ENCODE data around the gene ZNF24.

Gene ZNF24

DNA sequence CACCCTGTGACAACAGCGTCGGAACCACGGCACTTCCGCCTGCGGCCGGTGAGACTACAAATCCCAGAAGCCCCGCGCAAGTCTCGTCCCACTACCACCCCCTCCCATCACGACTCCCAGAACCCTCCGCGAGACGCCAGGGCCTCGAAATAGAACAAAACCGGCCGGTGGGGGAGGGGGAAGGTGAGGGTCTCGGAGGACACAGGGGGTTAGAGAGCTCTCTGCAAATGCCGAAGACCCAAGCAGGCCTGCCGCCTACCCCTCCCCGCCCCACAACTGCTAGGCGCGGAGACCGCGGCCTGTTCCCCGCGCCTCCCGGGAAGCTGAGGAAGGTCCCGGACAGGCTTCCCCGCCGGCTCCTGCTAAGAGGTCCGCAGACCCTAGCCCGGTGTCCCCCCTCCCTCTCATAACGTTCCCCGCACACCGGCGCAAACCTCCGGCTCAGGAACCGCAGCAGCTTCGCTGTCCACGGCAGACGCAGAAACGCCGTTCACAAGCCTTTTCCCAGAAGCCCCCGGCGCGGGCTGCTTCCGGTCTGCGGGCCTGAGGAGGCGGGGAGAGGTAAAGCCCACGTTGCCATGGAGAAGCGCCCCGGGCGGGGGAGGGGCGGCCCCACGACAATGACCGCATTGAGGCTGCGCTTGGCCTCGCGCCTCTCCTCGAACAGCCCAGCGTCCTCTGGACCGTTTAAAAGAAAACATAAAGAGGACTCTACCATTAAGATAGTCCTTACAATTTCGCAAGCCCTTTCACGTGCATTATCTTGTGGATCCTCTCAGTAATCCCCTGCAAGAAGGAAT, at the start of gene ZNF24:
ZNF24 (minus strand) TSS at position 485 of the 800 bp plus-strand sequence. CDS start 3,770 bp downstream, outside the sequence.
- Histone ChIP-seq H3K4me3 (ENCODE audit: low read length) (peak within 1 kb of the TSS; percentile 70), H3K9ac (ENCODE audit: low read length) (peak within 1 kb of the TSS; percentile 99), H3K4me1 (ENCODE audit: control insufficient read depth, insufficient read depth, low read length) (peaks cover 15% of the 10 kb centered on the region), H3K9me3 (ENCODE audit: control insufficient read depth, low read length) (no peaks in the 10 kb centered on the region), H3K36me3 (ENCODE audit: control insufficient read depth, insufficient read depth, low read length) (peaks cover under 1% of the 10 kb centered on the region), H3K27me3 (ENCODE audit: control insufficient read depth, insufficient read depth, low read length) (no peaks in the 10 kb centered on the region)

- Histone ChIP-seq H3K27me3 (ENCODE audit: control insufficient read depth, insufficient read depth, low read length) (no peaks in the 10 kb centered on the region), H3K4me3 (ENCODE audit: low read length) (no peak overlapping the region), H3K36me3 (ENCODE audit: control insufficient read depth, insufficient read depth, low read length) (no peaks in the 10 kb centered on the region), H3K9ac (ENCODE audit: low read length) (no peak overlapping the region), H3K9me3 (ENCODE audit: control insufficient read depth, low read length) (no peaks in the 10 kb centered on the region), H3K4me1 (ENCODE audit: control insufficient read depth, insufficient read depth, low read length) (no peaks in the 10 kb centered on the region)
These were observed 49.5 kb upstream of the ZNF24 start for GRCh38 chr18:35393716-35394115.

DNA sequence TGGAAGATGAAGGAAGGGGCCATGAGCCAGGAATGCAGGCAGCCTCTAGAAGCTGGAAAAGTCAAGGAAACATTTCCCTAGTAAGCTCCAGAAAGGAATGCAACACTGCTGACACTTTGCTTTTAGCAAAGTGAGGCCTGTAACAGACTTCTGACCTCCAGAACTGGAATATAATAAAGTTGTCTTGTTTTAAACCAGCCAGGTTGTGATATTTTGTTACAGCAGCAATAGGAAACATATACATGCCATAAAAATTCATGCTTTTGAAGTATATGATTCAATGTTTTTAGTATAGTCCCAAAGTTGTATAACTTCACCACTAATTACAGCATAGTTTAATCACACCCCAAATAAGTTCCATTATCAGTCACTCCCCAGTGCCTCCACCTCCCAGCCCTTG, 48.2 kb upstream of the ZNF24 start:
- H3K9ac ChIP-seq (ENCODE audit: low read length), result no peak overlapping the region
- no peaks in the 10 kb centered on the region for H3K9me3 ChIP-seq (ENCODE audit: control insufficient read depth, low read length)
- H3K4me1 ChIP-seq (ENCODE audit: control insufficient read depth, insufficient read depth, low read length), result no peaks in the 10 kb centered on the region
- H3K36me3 ChIP-seq (ENCODE audit: control insufficient read depth, insufficient read depth, low read length), result no peaks in the 10 kb centered on the region
- H3K27me3 ChIP-seq (ENCODE audit: control insufficient read depth, insufficient read depth, low read length), result no peaks in the 10 kb centered on the region
- no peak overlapping the region for H3K4me3 ChIP-seq (ENCODE audit: low read length)

DNA sequence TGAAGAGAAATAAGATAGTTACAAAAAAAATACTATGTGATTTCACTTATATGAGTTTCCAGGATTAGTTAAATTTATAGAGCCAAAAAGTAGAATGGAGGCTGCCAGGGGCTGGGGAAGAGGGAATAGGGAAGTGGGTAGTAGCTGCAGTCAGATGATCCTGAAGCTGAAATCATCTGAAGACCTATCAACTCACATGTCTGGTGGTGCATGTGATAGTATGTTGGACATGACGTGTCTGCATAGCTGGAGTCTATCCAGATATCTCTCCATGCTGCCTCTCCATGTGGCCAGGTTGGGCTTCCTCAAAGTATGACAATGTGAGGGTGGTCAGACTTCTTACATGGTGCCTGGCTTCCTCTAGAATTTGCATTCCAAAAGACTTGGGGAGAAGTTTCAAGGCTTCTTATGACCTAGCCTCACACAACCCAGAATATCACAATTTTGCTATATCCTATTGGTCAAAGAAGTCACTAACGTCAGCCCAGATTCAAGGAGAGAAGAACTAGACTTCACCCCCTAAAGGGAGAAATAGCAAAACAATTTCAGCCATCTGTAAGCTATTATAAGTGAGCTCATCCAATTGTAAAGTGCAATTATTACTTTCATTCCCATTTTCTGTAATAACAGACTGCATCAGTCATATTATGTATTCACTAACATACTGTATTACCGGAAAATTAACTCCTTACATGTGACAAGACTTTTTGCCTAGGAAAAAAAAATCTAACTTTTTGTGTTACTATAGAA, 46.9 kb upstream of the ZNF24 start:
- H3K9ac ChIP-seq (ENCODE audit: low read length), result no peak overlapping the region
- H3K9me3 ChIP-seq (ENCODE audit: control insufficient read depth, low read length), result no peaks in the 10 kb centered on the region
- H3K4me3 ChIP-seq (ENCODE audit: low read length), result no peak overlapping the region

DNA sequence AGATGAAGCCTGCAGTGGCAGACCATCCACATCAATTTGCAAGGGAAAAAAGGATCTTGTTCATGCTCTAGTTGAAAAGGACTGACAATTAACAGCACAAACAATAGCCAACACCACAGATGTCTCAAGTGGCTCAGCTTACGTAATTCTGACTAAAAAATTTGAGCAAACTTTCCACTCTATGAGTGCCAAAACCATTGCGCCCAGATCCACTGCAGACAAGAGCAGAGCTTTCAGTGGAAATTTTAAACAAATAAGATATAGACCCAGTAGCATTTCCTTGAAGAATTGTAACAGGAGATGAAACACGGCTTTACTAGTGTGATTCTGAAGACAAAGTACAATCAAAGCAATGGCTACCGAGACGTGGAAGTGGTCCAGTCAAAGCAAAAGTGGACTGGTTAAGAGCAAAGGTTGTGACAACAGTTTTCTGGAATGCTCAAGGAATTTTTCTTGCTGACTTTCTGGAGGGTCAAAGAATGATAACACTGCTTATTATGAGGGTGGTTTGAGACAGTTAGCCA, 44.9 kb upstream of the ZNF24 start:
- no peaks in the 10 kb centered on the region for H3K27me3 ChIP-seq (ENCODE audit: control insufficient read depth, insufficient read depth, low read length)
- H3K9ac ChIP-seq (ENCODE audit: low read length), result no peak overlapping the region
- no peaks in the 10 kb centered on the region for H3K4me1 ChIP-seq (ENCODE audit: control insufficient read depth, insufficient read depth, low read length)
- no peaks in the 10 kb centered on the region for H3K36me3 ChIP-seq (ENCODE audit: control insufficient read depth, insufficient read depth, low read length)
- H3K9me3 ChIP-seq (ENCODE audit: control insufficient read depth, low read length), result no peaks in the 10 kb centered on the region
- H3K4me3 ChIP-seq (ENCODE audit: low read length), result no peak overlapping the region

More for the DNA sequence above, 46.9 kb upstream of the ZNF24 start:
- Histone ChIP-seq H3K36me3 (ENCODE audit: control insufficient read depth, insufficient read depth, low read length) (no peaks in the 10 kb centered on the region), H3K4me1 (ENCODE audit: control insufficient read depth, insufficient read depth, low read length) (no peaks in the 10 kb centered on the region), H3K27me3 (ENCODE audit: control insufficient read depth, insufficient read depth, low read length) (no peaks in the 10 kb centered on the region)

GRCh38 chr18:35387152-35387571, 42.9 kb upstream of the ZNF24 start:
- Histone ChIP-seq H3K9ac (ENCODE audit: low read length) (no peak overlapping the region), H3K36me3 (ENCODE audit: control insufficient read depth, insufficient read depth, low read length) (no peaks in the 10 kb centered on the region), H3K4me3 (ENCODE audit: low read length) (no peak overlapping the region), H3K27me3 (ENCODE audit: control insufficient read depth, insufficient read depth, low read length) (no peaks in the 10 kb centered on the region), H3K4me1 (ENCODE audit: control insufficient read depth, insufficient read depth, low read length) (no peaks in the 10 kb centered on the region), H3K9me3 (ENCODE audit: control insufficient read depth, low read length) (no peaks in the 10 kb centered on the region)

- H3K27me3 ChIP-seq (ENCODE audit: control insufficient read depth, insufficient read depth, low read length), result no peaks in the 10 kb centered on the region
- no peaks in the 10 kb centered on the region for H3K9me3 ChIP-seq (ENCODE audit: control insufficient read depth, low read length)
- no peaks in the 10 kb centered on the region for H3K4me1 ChIP-seq (ENCODE audit: control insufficient read depth, insufficient read depth, low read length)
- no peak overlapping the region for H3K4me3 ChIP-seq (ENCODE audit: low read length)
- H3K36me3 ChIP-seq (ENCODE audit: control insufficient read depth, insufficient read depth, low read length), result no peaks in the 10 kb centered on the region
- H3K9ac ChIP-seq (ENCODE audit: low read length), result no peak overlapping the region
These were observed 42.4 kb upstream of the ZNF24 start for GRCh38 chr18:35386600-35387100.

DNA sequence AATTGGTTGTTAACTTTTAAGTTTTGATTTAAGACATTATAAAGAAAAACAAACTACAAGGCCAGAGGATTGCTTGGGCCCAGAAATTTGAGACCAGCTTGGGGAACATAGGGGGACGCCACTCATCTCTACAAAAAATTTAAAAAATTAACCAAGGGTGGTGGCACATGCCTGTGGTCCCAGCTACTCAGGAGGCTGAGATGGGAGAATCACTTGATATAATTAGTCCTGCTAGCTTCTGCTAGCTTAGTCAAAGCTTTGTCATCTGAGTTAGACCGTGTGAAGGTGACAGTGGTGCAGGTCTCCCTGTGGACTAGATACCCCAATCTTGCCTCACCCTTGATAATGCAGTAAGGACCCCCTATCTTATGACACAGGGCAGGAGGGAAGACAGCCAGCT, 38.9 kb upstream of the ZNF24 start:
- Histone ChIP-seq H3K27me3 (ENCODE audit: control insufficient read depth, insufficient read depth, low read length) (no peaks in the 10 kb centered on the region), H3K4me1 (ENCODE audit: control insufficient read depth, insufficient read depth, low read length) (no peaks in the 10 kb centered on the region)

DNA sequence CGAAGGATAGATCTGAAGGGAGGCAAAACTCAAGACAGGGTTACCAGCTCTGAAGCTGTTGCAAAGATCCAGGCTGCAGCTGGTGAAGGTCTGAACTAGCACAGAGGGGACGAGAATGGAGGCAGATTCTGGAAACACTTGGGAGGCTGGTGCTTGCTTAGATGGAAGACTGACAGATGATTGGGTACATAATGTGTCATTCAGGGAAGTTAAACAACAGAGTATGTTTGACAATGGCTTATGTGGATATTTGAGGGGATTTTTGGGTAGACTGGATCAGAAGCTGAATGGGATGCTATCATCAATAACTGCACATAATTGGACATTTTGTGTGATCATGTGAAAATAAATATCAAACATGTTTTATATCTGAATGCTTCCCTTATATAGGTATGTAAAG, 35.2 kb upstream of the ZNF24 start:
- Histone ChIP-seq H3K9me3 (ENCODE audit: control insufficient read depth, low read length) (no peaks in the 10 kb centered on the region), H3K27me3 (ENCODE audit: control insufficient read depth, insufficient read depth, low read length) (no peaks in the 10 kb centered on the region), H3K4me3 (ENCODE audit: low read length) (no peak overlapping the region), H3K4me1 (ENCODE audit: control insufficient read depth, insufficient read depth, low read length) (peaks cover 5% of the 10 kb centered on the region), H3K9ac (ENCODE audit: low read length) (no peak overlapping the region), H3K36me3 (ENCODE audit: control insufficient read depth, insufficient read depth, low read length) (no peaks in the 10 kb centered on the region)

More for the DNA sequence above, 38.9 kb upstream of the ZNF24 start:
- Histone ChIP-seq H3K9ac (ENCODE audit: low read length) (no peak overlapping the region), H3K9me3 (ENCODE audit: control insufficient read depth, low read length) (no peaks in the 10 kb centered on the region), H3K36me3 (ENCODE audit: control insufficient read depth, insufficient read depth, low read length) (no peaks in the 10 kb centered on the region), H3K4me3 (ENCODE audit: low read length) (no peak overlapping the region)

DNA sequence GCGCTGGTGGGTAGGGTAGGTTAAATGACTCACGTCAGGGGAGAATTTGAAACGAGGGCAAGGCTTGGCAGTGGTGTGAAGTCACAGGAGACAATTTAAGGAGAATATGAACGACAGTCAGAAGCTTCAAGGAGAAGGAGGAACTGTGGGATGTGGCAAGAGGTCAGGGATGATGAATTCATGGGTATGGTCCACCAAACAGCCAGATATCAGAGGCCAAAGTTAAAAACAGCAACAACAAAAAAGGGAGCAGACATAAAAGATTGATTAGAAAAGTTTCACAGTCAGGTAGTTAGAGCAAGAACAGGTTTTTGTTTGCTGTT, 34.3 kb upstream of the ZNF24 start:
- H3K36me3 ChIP-seq (ENCODE audit: control insufficient read depth, insufficient read depth, low read length), result no peaks in the 10 kb centered on the region
- no peaks in the 10 kb centered on the region for H3K9me3 ChIP-seq (ENCODE audit: control insufficient read depth, low read length)
- H3K9ac ChIP-seq (ENCODE audit: low read length), result no peak overlapping the region
- no peak overlapping the region for H3K4me3 ChIP-seq (ENCODE audit: low read length)
- H3K4me1 ChIP-seq (ENCODE audit: control insufficient read depth, insufficient read depth, low read length), result peaks cover 5% of the 10 kb centered on the region
- H3K27me3 ChIP-seq (ENCODE audit: control insufficient read depth, insufficient read depth, low read length), result no peaks in the 10 kb centered on the region

- H3K9ac ChIP-seq (ENCODE audit: low read length), result no peak overlapping the region
- H3K36me3 ChIP-seq (ENCODE audit: control insufficient read depth, insufficient read depth, low read length), result no peaks in the 10 kb centered on the region
- H3K9me3 ChIP-seq (ENCODE audit: control insufficient read depth, low read length), result no peaks in the 10 kb centered on the region
- peaks cover 5% of the 10 kb centered on the region for H3K4me1 ChIP-seq (ENCODE audit: control insufficient read depth, insufficient read depth, low read length)
- H3K27me3 ChIP-seq (ENCODE audit: control insufficient read depth, insufficient read depth, low read length), result no peaks in the 10 kb centered on the region
- H3K4me3 ChIP-seq (ENCODE audit: low read length), result no peak overlapping the region
These were observed 33.8 kb upstream of the ZNF24 start for GRCh38 chr18:35377875-35378573.
